GM19468 (cell line): ENCODE data around the gene SPNS2.

Experiments
- ATAC-seq: cut with Tn5 transposase; IDR thresholded peaks from one replicate; pipeline ENCODE4 v1.9.1; 2021; ENCODE audit warnings: mild to moderate bottlenecking, moderate library complexity, moderate number of reproducible peaks; ENCODE audit not compliant: unreplicated experiment; ENCODE audit errors: extremely low read depth

Gene SPNS2

GRCh38 chr17:4498461-4499397 lies at the start of gene SPNS2:
TSS of gene SPNS2 (plus strand) at chr17:4498881. CDS start at chr17:4499048, 167 bp downstream.
- no peak for ATAC-seq

GRCh38 chr17:4449736-4450135 lies 48.9 kb upstream of the SPNS2 start:
- ATAC-seq = no peak

GRCh38 chr17:4450710-4451316 lies 47.9 kb upstream of the SPNS2 start:
- no peak for ATAC-seq

- no peak for ATAC-seq
Measured at GRCh38 chr17:4453812-4454591, 44.7 kb upstream of the SPNS2 start.

- ATAC-seq = no peak
Measured at GRCh38 chr17:4460661-4461060, 38.0 kb upstream of the SPNS2 start.

- ATAC-seq = no peak
Measured at GRCh38 chr17:4463818-4464476, 34.7 kb upstream of the SPNS2 start.

GRCh38 chr17:4465786-4466185 lies 32.9 kb upstream of the SPNS2 start:
- no peak for ATAC-seq

- no peak for ATAC-seq
Measured at GRCh38 chr17:4467287-4467686, 31.4 kb upstream of the SPNS2 start.

- ATAC-seq = no peak
Measured at GRCh38 chr17:4469552-4469951, 29.1 kb upstream of the SPNS2 start.

- ATAC-seq = no peak
Measured at GRCh38 chr17:4472286-4472685, 26.4 kb upstream of the SPNS2 start.

- no peak for ATAC-seq
Measured at GRCh38 chr17:4474093-4474492, 24.6 kb upstream of the SPNS2 start.

- no peak for ATAC-seq
Measured at GRCh38 chr17:4475001-4475400, 23.7 kb upstream of the SPNS2 start.

- no peak for ATAC-seq
Measured at GRCh38 chr17:4475463-4475862, 23.2 kb upstream of the SPNS2 start.

GRCh38 chr17:4476017-4476416 lies 22.7 kb upstream of the SPNS2 start:
- no peak for ATAC-seq

- no peak for ATAC-seq
Measured at GRCh38 chr17:4476511-4477070, 22.1 kb upstream of the SPNS2 start.

- no peak for ATAC-seq
Measured at GRCh38 chr17:4477255-4477791, 21.4 kb upstream of the SPNS2 start.

- ATAC-seq = no peak
Measured at GRCh38 chr17:4478318-4478830, 20.3 kb upstream of the SPNS2 start.

- ATAC-seq = no peak
Measured at GRCh38 chr17:4479340-4479981, 19.2 kb upstream of the SPNS2 start.
